Uterus (tissue), 4 donors: Measurements from ENCODE around the gene EGLN3. TPM values are rescaled to one million over a fixed set of nuclear protein-coding genes. Genes with fewer than 3 reads are reported as not detected.
A peak's percentile ranks its signal among the peaks of the same experiment; 100 is the strongest.

Source experiments
- DNase-seq, 2 donors: peaks; one replicate each; pipeline ENCODE4 v3.0.0-alpha.2; 2019 to 2020
- H3K27ac ChIP-seq, 2 donors: fragments of 200-600 bp; sonication (generic); 1 replicate in 1 of 2; 2 replicates in 1 of 2; pipeline ENCODE4 v1.5.1; 2016 to 2018
- H3K27me3 ChIP-seq, 2 donors: fragments of 200-600 bp; sonication (generic); one replicate each; pipeline ENCODE4 v1.5.1; 2018 to 2019; ENCODE audit warnings: control low read depth in 1 of 2
- H3K36me3 ChIP-seq, 2 donors: fragments of 200-600 bp; sonication (generic); one replicate each; pipeline ENCODE4 v1.5.1; 2019; ENCODE audit warnings: control low read depth in 1 of 2
- H3K4me1 ChIP-seq, 2 donors: fragments of 200-600 bp; sonication (generic); one replicate each; pipeline ENCODE4 v1.5.1; 2018 to 2019; ENCODE audit warnings: control low read depth in 1 of 2
- H3K4me3 ChIP-seq, 2 donors: fragments of 200-600 bp; sonication (generic); 1 replicate in 1 of 2; 2 replicates in 1 of 2; pipeline ENCODE4 v1.5.1; 2018 to 2019; ENCODE audit warnings: mild to moderate bottlenecking in 1 of 2
- H3K9me3 ChIP-seq, 2 donors: fragments of 200-600 bp; sonication (generic); one replicate each; pipeline ENCODE4 v1.5.1; 2019; ENCODE audit warnings: control low read depth in 1 of 2
- POLR2A ChIP-seq, 2 donors: fragments of 450-650 bp; IDR thresholded peaks; one replicate each; pipeline ENCODE4 v1.6.1; 2016; ENCODE audit warnings: antibody characterized with exemption in 2 of 2, mild to moderate bottlenecking in 1 of 2, moderate library complexity in 1 of 2
- intact Hi-C: fragments of 100-400 bp; cut with DNase I; formaldehyde crosslinking; loops from one replicate; pipeline ENCODE4 v1.15.1; 2023; ENCODE audit warnings: low total_unique reads
- total RNA-seq, 4 donors: library from RNA; depleted of rRNA in 3 of 4; stranded (reverse); fragments of >200 nt in 3 of 4; gene quantifications; one replicate each; pipeline versions ENCODE4 v1.1.0 to v1.2.4, GENCODE V29; 2014 to 2023
- TF ChIP-seq, protein P1 (sequence below), 4 experiments: fragments of 200-600 bp in 2 of 4; fragments of 450-650 bp in 2 of 4; sonication (generic) in 2 of 4; IDR thresholded peaks; one replicate each; pipeline ENCODE4 v1.5.1; 2016 to 2019; ENCODE audit warnings: antibody characterized with exemption in 4 of 4, mild to moderate bottlenecking in 2 of 4, moderate library complexity in 1 of 4
- donor health status: DM: yes; HTN: yes; CAD: no.

EGLN3 gene
- total RNA-seq, 4 donors from 2014 or later = 2.6 to 42.7 (median 8.7) TPM

DNA sequence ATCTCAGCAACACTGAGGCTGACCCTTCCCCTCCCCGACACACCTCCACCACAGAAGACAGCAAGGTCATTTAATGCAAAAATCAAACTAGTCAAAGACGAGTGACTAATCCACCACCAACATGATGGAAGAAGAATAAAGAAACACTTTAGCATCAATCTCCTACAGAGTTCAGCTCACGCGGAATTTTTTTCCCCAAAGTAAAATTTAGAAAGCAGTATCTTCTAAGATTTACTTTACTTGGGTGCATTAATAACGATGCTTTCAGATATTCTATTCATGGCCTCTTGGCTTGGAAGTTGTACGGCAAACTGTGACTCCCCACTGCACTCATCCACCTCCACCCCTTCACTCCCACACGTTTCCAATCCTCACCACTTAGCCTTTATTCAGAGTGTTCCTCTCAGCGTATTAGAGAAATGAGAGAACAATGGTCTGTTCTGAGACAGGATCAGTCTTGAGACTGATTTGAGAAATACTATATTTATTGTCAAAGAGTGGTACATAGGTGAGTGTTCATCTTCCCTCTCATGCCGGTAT is 1.9 kb downstream of the EGLN3 start:
- Histone ChIP-seq H3K9me3 (no peaks in the 10 kb centered on the region), H3K36me3 (no peaks in the 10 kb centered on the region), H3K27ac (peak overlapping the region; percentile 9 to 79), H3K4me1 (peaks cover 0 to 6% of the 10 kb centered on the region in 2 donors), H3K27me3 (no peaks in the 10 kb centered on the region), H3K4me3 (peak overlapping the region; percentile 64 to 68)
- DNase-seq = no peak
- TF ChIP-seq POLR2A (IDR thresholded peaks at IDR 0.05) = no peak
- TF ChIP-seq, protein P1, sequence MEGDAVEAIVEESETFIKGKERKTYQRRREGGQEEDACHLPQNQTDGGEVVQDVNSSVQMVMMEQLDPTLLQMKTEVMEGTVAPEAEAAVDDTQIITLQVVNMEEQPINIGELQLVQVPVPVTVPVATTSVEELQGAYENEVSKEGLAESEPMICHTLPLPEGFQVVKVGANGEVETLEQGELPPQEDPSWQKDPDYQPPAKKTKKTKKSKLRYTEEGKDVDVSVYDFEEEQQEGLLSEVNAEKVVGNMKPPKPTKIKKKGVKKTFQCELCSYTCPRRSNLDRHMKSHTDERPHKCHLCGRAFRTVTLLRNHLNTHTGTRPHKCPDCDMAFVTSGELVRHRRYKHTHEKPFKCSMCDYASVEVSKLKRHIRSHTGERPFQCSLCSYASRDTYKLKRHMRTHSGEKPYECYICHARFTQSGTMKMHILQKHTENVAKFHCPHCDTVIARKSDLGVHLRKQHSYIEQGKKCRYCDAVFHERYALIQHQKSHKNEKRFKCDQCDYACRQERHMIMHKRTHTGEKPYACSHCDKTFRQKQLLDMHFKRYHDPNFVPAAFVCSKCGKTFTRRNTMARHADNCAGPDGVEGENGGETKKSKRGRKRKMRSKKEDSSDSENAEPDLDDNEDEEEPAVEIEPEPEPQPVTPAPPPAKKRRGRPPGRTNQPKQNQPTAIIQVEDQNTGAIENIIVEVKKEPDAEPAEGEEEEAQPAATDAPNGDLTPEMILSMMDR (IDR thresholded peaks at IDR 0.05) = no peak
- intact Hi-C loops = no loop called here

DNA sequence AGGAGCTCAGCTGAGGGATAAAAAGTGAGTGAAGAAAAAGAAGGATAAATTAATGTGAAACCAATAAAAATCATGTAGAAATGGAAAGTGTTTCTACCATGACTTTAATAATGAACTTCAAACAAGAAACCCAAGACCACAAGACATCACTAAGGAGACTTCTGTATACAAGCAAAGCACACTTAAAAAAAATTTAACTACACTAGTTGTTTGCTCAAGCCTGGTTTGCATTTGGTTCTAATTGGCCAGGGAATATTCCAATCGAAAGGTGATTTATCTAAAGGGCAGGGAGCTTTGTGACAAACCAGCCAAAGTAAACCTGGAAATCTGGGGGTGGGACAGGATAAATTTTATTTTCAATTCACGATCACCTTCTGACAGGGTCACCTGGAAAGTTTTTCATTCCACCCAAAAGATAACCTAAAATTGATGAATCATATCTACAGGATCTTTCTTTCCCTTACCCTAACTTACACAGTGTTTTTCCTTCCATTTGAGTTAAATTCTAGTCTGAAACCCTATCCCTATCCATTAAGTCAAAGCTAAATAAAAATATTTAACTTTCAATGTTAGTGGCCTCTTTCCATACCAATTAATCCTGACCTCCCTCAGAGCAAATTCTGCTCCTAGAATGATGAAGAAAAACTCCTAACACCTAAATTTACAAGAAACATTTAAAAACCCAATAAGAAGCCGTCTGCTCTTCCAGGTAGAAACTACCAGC is 2.6 kb downstream of the EGLN3 start:
- TF ChIP-seq POLR2A (IDR thresholded peaks at IDR 0.05) = no peak
- TF ChIP-seq, protein P1 (IDR thresholded peaks at IDR 0.05) = no peak
- DNase-seq = no peak
- no peak overlapping the region for H3K4me3 ChIP-seq
- H3K27me3 ChIP-seq = no peaks in the 10 kb centered on the region
- intact Hi-C loops = no loop called here
- peaks cover 0 to 6% of the 10 kb centered on the region in 2 donors for H3K4me1 ChIP-seq
- no peaks in the 10 kb centered on the region for H3K9me3 ChIP-seq
- H3K27ac ChIP-seq = no peak overlapping the region
- no peaks in the 10 kb centered on the region for H3K36me3 ChIP-seq

DNA sequence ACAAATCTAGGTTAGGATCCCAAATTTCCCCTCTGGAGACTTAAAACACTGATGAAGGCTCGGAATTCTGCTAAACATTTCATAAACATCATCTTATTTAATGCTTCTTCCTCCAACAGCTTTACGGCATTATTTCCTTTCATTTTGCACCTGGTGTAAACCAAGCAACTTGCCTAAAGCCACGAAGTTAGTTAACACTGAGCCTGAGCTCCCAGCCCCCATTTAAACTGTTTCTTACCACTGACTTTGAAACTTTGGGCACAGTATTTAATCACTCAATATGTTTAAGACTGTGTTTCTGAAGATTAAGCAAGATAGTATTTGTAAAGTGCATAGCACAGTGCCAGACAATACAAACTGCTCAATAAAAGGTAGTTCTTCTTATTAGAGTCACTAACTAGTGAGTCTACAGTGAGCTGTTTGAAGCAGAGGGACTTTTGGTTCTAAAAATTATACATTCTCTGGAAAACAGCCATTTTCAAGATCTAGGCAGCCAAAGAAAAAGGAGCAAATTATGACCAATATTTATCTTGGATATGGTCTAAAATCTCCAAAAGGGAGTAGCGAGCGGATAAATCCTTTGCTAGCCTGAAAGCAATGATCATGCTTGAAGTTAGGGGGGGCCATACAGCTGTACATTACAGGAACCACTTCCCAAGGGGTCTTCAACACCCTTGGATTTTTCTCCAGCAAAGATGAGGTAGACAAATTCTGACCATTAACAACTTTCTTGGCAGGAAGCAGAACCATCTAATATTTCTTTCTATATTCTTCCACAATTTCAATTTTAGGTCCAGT is 4.0 kb downstream of the EGLN3 start:
- intact Hi-C loops = no loop called here

DNA sequence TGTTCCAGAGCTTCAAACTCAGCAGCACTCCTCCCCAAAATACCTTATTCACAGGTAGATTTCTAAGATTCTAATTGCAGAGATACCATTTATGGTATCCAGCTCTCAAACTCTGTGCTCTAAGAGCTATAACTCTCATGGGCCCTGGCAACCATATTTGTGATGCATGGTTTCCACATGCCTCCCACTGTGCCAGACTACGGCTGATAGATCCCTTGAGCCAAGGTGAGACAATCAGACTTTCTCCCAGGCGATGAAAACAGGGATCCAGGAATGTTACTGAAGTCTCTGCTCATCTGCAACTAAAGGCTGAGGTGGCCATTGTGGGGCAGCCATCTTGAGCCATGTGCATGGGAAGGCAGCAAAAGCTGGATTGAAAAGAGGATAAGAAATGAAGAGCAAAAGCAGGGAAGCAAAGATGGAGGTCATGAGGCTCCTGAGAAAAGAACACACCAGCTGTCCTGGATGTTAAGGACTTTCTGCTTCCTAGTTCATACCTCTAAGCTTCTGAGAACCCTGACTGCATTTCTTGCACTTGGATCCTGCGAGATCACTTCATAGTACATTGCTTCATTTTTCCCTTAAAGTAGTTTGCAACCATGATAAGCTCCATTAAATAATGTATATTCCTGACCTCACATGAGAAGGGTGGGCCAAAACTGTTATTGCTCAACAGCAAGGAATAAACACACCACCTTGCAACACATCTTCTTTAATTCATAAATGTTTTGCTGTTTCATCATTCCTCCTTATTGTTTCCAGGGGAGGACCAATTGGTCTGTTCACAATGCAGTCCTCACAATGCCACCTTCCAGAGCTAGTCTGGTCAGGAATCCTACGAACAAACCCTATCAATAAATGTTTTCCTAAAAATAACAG is 5.4 kb downstream of the EGLN3 start:
- Histone ChIP-seq H3K36me3 (no peaks in the 10 kb centered on the region), H3K9me3 (no peaks in the 10 kb centered on the region), H3K27ac (no peak overlapping the region), H3K4me3 (no peak overlapping the region), H3K27me3 (no peaks in the 10 kb centered on the region), H3K4me1 (no peaks in the 10 kb centered on the region)
- no peak for DNase-seq
- intact Hi-C loops = no loop called here
- TF ChIP-seq POLR2A (IDR thresholded peaks at IDR 0.05) = no peak

More for the DNA sequence above, 4.0 kb downstream of the EGLN3 start:
- H3K36me3 ChIP-seq = no peaks in the 10 kb centered on the region
- H3K4me1 ChIP-seq = peaks cover 0 to 6% of the 10 kb centered on the region in 2 donors
- TF ChIP-seq, protein P1 (IDR thresholded peaks at IDR 0.05) = no peak
- no peak for TF ChIP-seq POLR2A (IDR thresholded peaks at IDR 0.05)
- H3K9me3 ChIP-seq = no peaks in the 10 kb centered on the region
- no peaks in the 10 kb centered on the region for H3K27me3 ChIP-seq
- H3K4me3 ChIP-seq = no peak overlapping the region
- no peak for DNase-seq
- H3K27ac ChIP-seq = no peak overlapping the region
